CD1c-positive myeloid dendritic cell (primary cell): ENCODE data around the gene RPGRIP1L.

Source experiments
- DNase-seq: peaks from one replicate; pipeline ENCODE4 v3.0.0-alpha.2; 2016; ENCODE audit errors: extremely low spot score

Gene RPGRIP1L

GRCh38 chr16:53703590-53704444, at the start of gene RPGRIP1L, which contains the start of gene FTO:
Gene RPGRIP1L (minus strand): TSS chr16:53703859. CDS start chr16:53700723, 3,136 bp downstream.
Gene FTO (plus strand): TSS chr16:53704156.
- DNase-seq = peak; percentile 98

- DNase-seq = no peak
Observed at GRCh38 chr16:53753431-53753830, 49.8 kb upstream of the RPGRIP1L start.

- no peak for DNase-seq
Observed at GRCh38 chr16:53752560-53752959, 48.9 kb upstream of the RPGRIP1L start.

GRCh38 chr16:53745753-53746266, 42.2 kb upstream of the RPGRIP1L start:
- no peak for DNase-seq

GRCh38 chr16:53745086-53745485, 41.4 kb upstream of the RPGRIP1L start:
- no peak for DNase-seq

GRCh38 chr16:53744449-53744848, 40.8 kb upstream of the RPGRIP1L start:
- peak; percentile 6 for DNase-seq

- DNase-seq = peak; percentile 24
Observed at GRCh38 chr16:53743149-53743566, 39.5 kb upstream of the RPGRIP1L start.

- no peak for DNase-seq
Observed at GRCh38 chr16:53741546-53741945, 37.9 kb upstream of the RPGRIP1L start.

- DNase-seq = no peak
Observed at GRCh38 chr16:53740933-53741531, 37.4 kb upstream of the RPGRIP1L start.

- DNase-seq = no peak
Observed at GRCh38 chr16:53740476-53740875, 36.8 kb upstream of the RPGRIP1L start.

GRCh38 chr16:53737552-53737951, 33.9 kb upstream of the RPGRIP1L start:
- no peak for DNase-seq

GRCh38 chr16:53736297-53736696, 32.6 kb upstream of the RPGRIP1L start:
- no peak for DNase-seq

- no peak for DNase-seq
Observed at GRCh38 chr16:53734908-53735307, 31.2 kb upstream of the RPGRIP1L start.

- no peak for DNase-seq
Observed at GRCh38 chr16:53732296-53732929, 28.8 kb upstream of the RPGRIP1L start.

GRCh38 chr16:53730693-53731092, 27.0 kb upstream of the RPGRIP1L start:
- DNase-seq = no peak

- DNase-seq = no peak
Observed at GRCh38 chr16:53726625-53727024, 23.0 kb upstream of the RPGRIP1L start.

GRCh38 chr16:53721017-53721416, 17.4 kb upstream of the RPGRIP1L start:
- no peak for DNase-seq

- DNase-seq = no peak
Observed at GRCh38 chr16:53717577-53717976, 13.9 kb upstream of the RPGRIP1L start.

- no peak for DNase-seq
Observed at GRCh38 chr16:53715023-53715384, 11.3 kb upstream of the RPGRIP1L start.

GRCh38 chr16:53714205-53715022, 10.8 kb upstream of the RPGRIP1L start:
- no peak for DNase-seq

GRCh38 chr16:53713403-53714204, 9.9 kb upstream of the RPGRIP1L start:
- DNase-seq = no peak
